Ishikawa (cell line): ENCODE data around the gene MYO15B.

Source experiments
- CEBPB ChIP-seq: IDR thresholded peaks from 2 replicates; pipeline ENCODE4 v1.6.1; 2012
- CREB1 ChIP-seq: IDR thresholded peaks from 2 replicates; pipeline ENCODE4 v1.6.1; 2012; ENCODE audit warnings: low read depth
- EGR1 ChIP-seq: IDR thresholded peaks from 2 replicates; pipeline ENCODE4 v1.6.1; 2012
- EP300 ChIP-seq: IDR thresholded peaks from 2 replicates; pipeline ENCODE4 v1.6.1; 2012; ENCODE audit warnings: borderline replicate concordance
- FOXM1 ChIP-seq: IDR thresholded peaks from 2 replicates; pipeline ENCODE4 v1.6.1; 2012; ENCODE audit warnings: low read depth, borderline replicate concordance
- MAX ChIP-seq: IDR thresholded peaks from 2 replicates; pipeline ENCODE4 v1.6.1; 2012
- NFIC ChIP-seq: IDR thresholded peaks from 2 replicates; pipeline ENCODE4 v1.6.1; 2012
- RAD21 ChIP-seq: IDR thresholded peaks from 2 replicates; pipeline ENCODE4 v1.6.1; 2012; ENCODE audit warnings: low read depth
- REST ChIP-seq: IDR thresholded peaks from 2 replicates; pipeline ENCODE4 v1.6.1; 2012; ENCODE audit warnings: low read depth, mild to moderate bottlenecking
- TAF1 ChIP-seq: IDR thresholded peaks from 2 replicates; pipeline ENCODE4 v1.6.1; 2012; ENCODE audit warnings: low read depth, mild to moderate bottlenecking
- TCF12 ChIP-seq: IDR thresholded peaks from 2 replicates; pipeline ENCODE4 v1.6.1; 2012; ENCODE audit warnings: low read depth
- YY1 ChIP-seq: IDR thresholded peaks from 2 replicates; pipeline ENCODE4 v1.6.1; 2012; ENCODE audit warnings: low read depth
- ZBTB7A ChIP-seq: IDR thresholded peaks from 2 replicates; pipeline ENCODE4 v1.6.1; 2012; ENCODE audit warnings: low read depth
- TF ChIP-seq, protein P1 (sequence below): IDR thresholded peaks from 2 replicates; pipeline ENCODE4 v1.6.1; 2012

- TF ChIP-seq YY1 = no peak
- TF ChIP-seq, protein P1, sequence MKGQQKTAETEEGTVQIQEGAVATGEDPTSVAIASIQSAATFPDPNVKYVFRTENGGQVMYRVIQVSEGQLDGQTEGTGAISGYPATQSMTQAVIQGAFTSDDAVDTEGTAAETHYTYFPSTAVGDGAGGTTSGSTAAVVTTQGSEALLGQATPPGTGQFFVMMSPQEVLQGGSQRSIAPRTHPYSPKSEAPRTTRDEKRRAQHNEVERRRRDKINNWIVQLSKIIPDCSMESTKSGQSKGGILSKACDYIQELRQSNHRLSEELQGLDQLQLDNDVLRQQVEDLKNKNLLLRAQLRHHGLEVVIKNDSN = no peak
- TF ChIP-seq MAX = no peak
- no peak for TF ChIP-seq REST
- no peak for TF ChIP-seq EGR1
- TF ChIP-seq EP300 = no peak
- no peak for TF ChIP-seq CREB1
- TF ChIP-seq ZBTB7A = no peak
- no peak for TF ChIP-seq TCF12
- no peak for TF ChIP-seq CEBPB
- no peak for TF ChIP-seq FOXM1
- TF ChIP-seq TAF1 = no peak
- no peak for TF ChIP-seq RAD21
- TF ChIP-seq NFIC = no peak
Observed at GRCh38 chr17:75555679-75556153, 31.9 kb upstream of the MYO15B start.
